CD14-positive monocyte (primary cell): ENCODE measurements around the gene ARID4B. TPM values are rescaled to one million over a fixed set of nuclear protein-coding genes. Genes with fewer than 3 reads are reported as not detected.

ENCODE experiments used
- DNase-seq, 3 donors: peaks; one replicate each; pipeline ENCODE4 v3.0.0-alpha.2; 2011 to 2022
- H2AFZ ChIP-seq: 2 replicates; pipeline ENCODE4 v1.6.0; 2012; ENCODE audit warnings: mild to moderate bottlenecking, low read depth, low read length, inconsistent platforms; ENCODE audit not compliant: insufficient read depth, poor library complexity, severe bottlenecking
- H3K27ac ChIP-seq, 2 donors: 1 replicate in 1 of 2; 2 replicates in 1 of 2; pipeline ENCODE4 v1.5.1; 2012 to 2013; ENCODE audit warnings: low read length in 2 of 2, control low read depth in 1 of 2, inconsistent platforms in 1 of 2, low read depth in 1 of 2, mild to moderate bottlenecking in 1 of 2
- H3K27me3 ChIP-seq, 2 donors: one replicate each; pipeline versions ENCODE4 v1.6.0 to v1.6.1; 2011 to 2013; ENCODE audit warnings: low read length in 2 of 2; ENCODE audit not compliant: control insufficient read depth in 2 of 2, insufficient read depth in 2 of 2
- H3K36me3 ChIP-seq, 2 donors: replicated peaks in 1 of 2; 1 replicate in 1 of 2; 2 replicates in 1 of 2; pipeline versions ENCODE4 v1.5.1 to v1.6.1; 2012 to 2013; ENCODE audit warnings: low read length in 2 of 2, control low read depth in 1 of 2, inconsistent platforms in 1 of 2, mild to moderate bottlenecking in 1 of 2; ENCODE audit not compliant: insufficient read depth in 2 of 2, control insufficient read depth in 1 of 2
- H3K4me1 ChIP-seq, 2 donors: 1 replicate in 1 of 2; 2 replicates in 1 of 2; pipeline versions ENCODE4 v1.5.1 to v1.6.1; 2012 to 2013; ENCODE audit warnings: low read length in 2 of 2, control low read depth in 1 of 2, inconsistent platforms in 1 of 2, mild to moderate bottlenecking in 1 of 2, moderate library complexity in 1 of 2; ENCODE audit not compliant: insufficient read depth in 2 of 2, control insufficient read depth in 1 of 2
- H3K4me2 ChIP-seq: replicated peaks from 2 replicates; pipeline ENCODE3; 2012; ENCODE audit warnings: low read length, moderate library complexity, mild to moderate bottlenecking; ENCODE audit not compliant: poor library complexity, severe bottlenecking; ENCODE audit errors: extremely low read depth
- H3K4me3 ChIP-seq, 3 experiments: fragments of 200-600 bp in 1 of 3; sonication (generic) in 1 of 3; replicated peaks in 1 of 3; 1 replicate in 2 of 3; 2 replicates in 1 of 3; pipeline ENCODE4 v1.5.1; 2011 to 2013; ENCODE audit warnings: low read length in 3 of 3, mild to moderate bottlenecking in 3 of 3, control low read depth in 2 of 3, low read depth in 2 of 3, inconsistent platforms in 1 of 3, moderate library complexity in 1 of 3
- H3K79me2 ChIP-seq: 2 replicates; pipeline ENCODE4 v1.6.0; 2012; ENCODE audit warnings: mild to moderate bottlenecking, control low read depth, inconsistent platforms, low read length, moderate library complexity; ENCODE audit not compliant: insufficient read depth
- H3K9ac ChIP-seq: 2 replicates; pipeline ENCODE4 v1.6.0; 2017; ENCODE audit warnings: low read length, mild to moderate bottlenecking; ENCODE audit not compliant: insufficient read depth, poor library complexity, severe bottlenecking
- H3K9me3 ChIP-seq, 2 donors: replicated peaks in 1 of 2; 1 replicate in 1 of 2; 2 replicates in 1 of 2; pipeline versions ENCODE4 v1.5.1 to v1.6.1; 2012 to 2013; ENCODE audit warnings: low read length in 2 of 2, control low read depth in 1 of 2; ENCODE audit not compliant: control insufficient read depth in 1 of 2, insufficient read depth in 1 of 2
- H4K20me1 ChIP-seq: 2 replicates; pipeline ENCODE4 v1.6.0; 2012; ENCODE audit warnings: mild to moderate bottlenecking, low read length, control low read depth, moderate library complexity; ENCODE audit not compliant: insufficient read depth
- H3K27ac Mint-ChIP-seq, 7 donors: one replicate each; pipeline ENCODE4 v1.8.0; 2020; ENCODE audit warnings: mild to moderate bottlenecking in 7 of 7, mixed read lengths in 7 of 7, moderate library complexity in 6 of 7, inconsistent platforms in 2 of 7
- H3K27me3 Mint-ChIP-seq, 3 donors: one replicate each; pipeline ENCODE4 v1.8.0; 2021 to 2022; ENCODE audit warnings: low read depth in 3 of 3, mild to moderate bottlenecking in 3 of 3, mixed read lengths in 3 of 3, moderate library complexity in 3 of 3, inconsistent platforms in 1 of 3
- H3K36me3 Mint-ChIP-seq, 2 donors: one replicate each; pipeline ENCODE4 v1.8.0; 2020; ENCODE audit warnings: mixed read lengths in 2 of 2, inconsistent platforms in 1 of 2, mild to moderate bottlenecking in 1 of 2
- H3K4me1 Mint-ChIP-seq: one replicate; pipeline ENCODE4 v1.8.0; 2020; ENCODE audit warnings: mild to moderate bottlenecking, mixed read lengths
- H3K4me3 Mint-ChIP-seq, 2 donors: one replicate each; pipeline ENCODE4 v1.8.0; 2020; ENCODE audit warnings: mild to moderate bottlenecking in 2 of 2, mixed read lengths in 2 of 2, moderate library complexity in 1 of 2
- H3K9me3 Mint-ChIP-seq, 7 donors: one replicate each; pipeline ENCODE4 v1.8.0; 2020 to 2022; ENCODE audit warnings: mixed read lengths in 7 of 7, mild to moderate bottlenecking in 6 of 7, moderate library complexity in 6 of 7, inconsistent platforms in 2 of 7
- CTCF ChIP-seq: fragments of 200-600 bp; IDR thresholded peaks from one replicate; pipeline ENCODE4 v1.8.0; 2022; ENCODE audit warnings: antibody characterized with exemption, mild to moderate bottlenecking
- WGBS: methylation state at CpG from one replicate; pipeline ENCODE4 v1.1.5; 2013; ENCODE audit warnings: missing lambda C conversion rate; ENCODE audit not compliant: insufficient coverage; 5-methylcytosine and 5-hydroxymethylcytosine counted together
- intact Hi-C, 2 donors: fragments of 100-400 bp; cut with micrococcal nuclease; formaldehyde crosslinking; loops; one replicate each; pipeline versions ENCODE4 v1.15.0 to v1.15.1; 2023
- polyA plus RNA-seq, 3 donors: library from polyadenylated mRNA; depleted of rRNA in 1 of 3; unstranded in 2 of 3; stranded (reverse) in 1 of 3; fragments of 300-500 nt in 2 of 3; fragments of >200 nt in 1 of 3; fragmentation: Illumina TruSeq in 2 of 3; gene quantifications; 1 replicate in 2 of 3; 2 replicates in 1 of 3; pipeline ENCODE4 v1.2.3, GENCODE V29; 2012 to 2021

Gene ARID4B
- polyA plus RNA-seq, 3 donors: 9.3 to 15.4 (median 11.1) TPM

GRCh38 chr1:235264327-235264726 lies 63.7 kb downstream of the ARID4B start:
- peaks cover 95% of the 10 kb centered on the region for H3K79me2 ChIP-seq
- no peaks in the 10 kb centered on the region for H3K4me1 ChIP-seq
- peaks cover 100% of the 10 kb centered on the region for H4K20me1 ChIP-seq
- H3K27ac ChIP-seq: no peak overlapping the region
- H3K27me3 ChIP-seq: no peaks in the 10 kb centered on the region
- H3K9ac ChIP-seq: no peak overlapping the region
- no peak overlapping the region for H2AFZ ChIP-seq
- Mint-ChIP-seq H3K4me3 (no peak overlapping the region), H3K27ac (no peak overlapping the region), H3K36me3 (peaks cover 5 to 10% of the 10 kb centered on the region in 2 donors), H3K4me1 (peaks cover 18% of the 10 kb centered on the region), H3K27me3 (no peaks in the 10 kb centered on the region), H3K9me3 (no peaks in the 10 kb centered on the region)
- H3K4me3 ChIP-seq: no peak overlapping the region
- no peak overlapping the region for H3K4me2 ChIP-seq
- H3K36me3 ChIP-seq: peaks cover 6 to 13% of the 10 kb centered on the region in 2 donors
- no peak for TF ChIP-seq CTCF
- no peaks in the 10 kb centered on the region for H3K9me3 ChIP-seq
- intact Hi-C loops: no loop called here
- DNase-seq: no peak

GRCh38 chr1:235262539-235262938 lies 65.4 kb downstream of the ARID4B start:
- peaks cover 95% of the 10 kb centered on the region for H3K79me2 ChIP-seq
- no peak overlapping the region for H3K9ac ChIP-seq
- H3K9me3 ChIP-seq: no peaks in the 10 kb centered on the region
- Mint-ChIP-seq H3K27ac (no peak overlapping the region), H3K4me1 (peaks cover 18% of the 10 kb centered on the region), H3K9me3 (no peaks in the 10 kb centered on the region), H3K27me3 (no peaks in the 10 kb centered on the region), H3K36me3 (peaks cover 12 to 20% of the 10 kb centered on the region in 2 donors), H3K4me3 (no peak overlapping the region)
- no peaks in the 10 kb centered on the region for H3K27me3 ChIP-seq
- H3K4me1 ChIP-seq: no peaks in the 10 kb centered on the region
- intact Hi-C loops: no loop called here
- DNase-seq: no peak
- no peak overlapping the region for H3K4me3 ChIP-seq
- H4K20me1 ChIP-seq: peaks cover 100% of the 10 kb centered on the region
- TF ChIP-seq CTCF: no peak
- WGBS: 100% methylated on average over 2 of the region's 3 CpGs
- H3K27ac ChIP-seq: no peak overlapping the region
- H3K36me3 ChIP-seq: peaks cover 12 to 29% of the 10 kb centered on the region in 2 donors
- no peak overlapping the region for H3K4me2 ChIP-seq
- H2AFZ ChIP-seq: no peak overlapping the region
